ENCODE results near the gene MBD4.

DNA sequence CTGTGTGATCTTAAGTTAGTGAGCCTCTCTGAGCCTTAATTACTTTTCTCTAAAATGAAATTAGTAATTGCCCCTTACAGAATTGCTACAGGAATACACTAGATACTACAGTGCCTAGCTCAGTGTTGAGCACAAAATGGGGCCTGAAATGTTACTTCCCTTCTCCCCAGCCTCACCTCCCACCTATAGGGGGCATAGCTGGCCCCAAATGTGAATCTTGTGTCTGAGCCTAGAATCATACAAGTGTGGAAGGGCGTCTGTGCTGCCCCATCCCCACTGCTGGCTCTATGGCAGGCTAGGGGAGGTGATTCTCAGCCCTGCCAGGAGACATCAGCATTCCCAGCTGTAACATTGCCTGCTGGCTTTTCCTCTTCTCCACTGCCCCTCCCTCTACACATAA is 43.0 kb upstream of the MBD4 start:
- TF ChIP-seq, protein P1, sequence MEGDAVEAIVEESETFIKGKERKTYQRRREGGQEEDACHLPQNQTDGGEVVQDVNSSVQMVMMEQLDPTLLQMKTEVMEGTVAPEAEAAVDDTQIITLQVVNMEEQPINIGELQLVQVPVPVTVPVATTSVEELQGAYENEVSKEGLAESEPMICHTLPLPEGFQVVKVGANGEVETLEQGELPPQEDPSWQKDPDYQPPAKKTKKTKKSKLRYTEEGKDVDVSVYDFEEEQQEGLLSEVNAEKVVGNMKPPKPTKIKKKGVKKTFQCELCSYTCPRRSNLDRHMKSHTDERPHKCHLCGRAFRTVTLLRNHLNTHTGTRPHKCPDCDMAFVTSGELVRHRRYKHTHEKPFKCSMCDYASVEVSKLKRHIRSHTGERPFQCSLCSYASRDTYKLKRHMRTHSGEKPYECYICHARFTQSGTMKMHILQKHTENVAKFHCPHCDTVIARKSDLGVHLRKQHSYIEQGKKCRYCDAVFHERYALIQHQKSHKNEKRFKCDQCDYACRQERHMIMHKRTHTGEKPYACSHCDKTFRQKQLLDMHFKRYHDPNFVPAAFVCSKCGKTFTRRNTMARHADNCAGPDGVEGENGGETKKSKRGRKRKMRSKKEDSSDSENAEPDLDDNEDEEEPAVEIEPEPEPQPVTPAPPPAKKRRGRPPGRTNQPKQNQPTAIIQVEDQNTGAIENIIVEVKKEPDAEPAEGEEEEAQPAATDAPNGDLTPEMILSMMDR (conservative IDR thresholded peaks at IDR 0.05; ENCODE audit: low read depth, low read length) = peak; percentile 19; the same call in 1 of the 2 replicates
- no peak for TF ChIP-seq RFX5 (IDR thresholded peaks at IDR 0.05; ENCODE audit: low read depth, low read length)
- no peak for TF ChIP-seq POLR2A (IDR thresholded peaks at IDR 0.05; ENCODE audit: low read depth, low read length)
- no peak for TF ChIP-seq MXI1 (IDR thresholded peaks at IDR 0.05; ENCODE audit: borderline replicate concordance, low read depth, low read length)
- TF ChIP-seq RAD21 (IDR thresholded peaks at IDR 0.05; ENCODE audit: low read length) = no peak
- TF ChIP-seq BHLHE40 (IDR thresholded peaks at IDR 0.05; ENCODE audit: low read depth, low read length) = no peak
- no peak for TF ChIP-seq RCOR1 (IDR thresholded peaks at IDR 0.05; ENCODE audit: insufficient replicate concordance, low read length)
- TF ChIP-seq SMC3 (IDR thresholded peaks at IDR 0.05; ENCODE audit: low read depth, low read length) = no peak
- no peak for TF ChIP-seq NFE2L2 (IDR thresholded peaks at IDR 0.05; ENCODE audit: low read depth, low read length)
- TF ChIP-seq, protein P2, sequence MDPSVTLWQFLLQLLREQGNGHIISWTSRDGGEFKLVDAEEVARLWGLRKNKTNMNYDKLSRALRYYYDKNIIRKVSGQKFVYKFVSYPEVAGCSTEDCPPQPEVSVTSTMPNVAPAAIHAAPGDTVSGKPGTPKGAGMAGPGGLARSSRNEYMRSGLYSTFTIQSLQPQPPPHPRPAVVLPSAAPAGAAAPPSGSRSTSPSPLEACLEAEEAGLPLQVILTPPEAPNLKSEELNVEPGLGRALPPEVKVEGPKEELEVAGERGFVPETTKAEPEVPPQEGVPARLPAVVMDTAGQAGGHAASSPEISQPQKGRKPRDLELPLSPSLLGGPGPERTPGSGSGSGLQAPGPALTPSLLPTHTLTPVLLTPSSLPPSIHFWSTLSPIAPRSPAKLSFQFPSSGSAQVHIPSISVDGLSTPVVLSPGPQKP (IDR thresholded peaks at IDR 0.05; ENCODE audit: borderline replicate concordance, low read depth, low read length) = no peak

All from IMR-90 (cell line).